Nucleus accumbens (tissue), 56 donors: Measurements from ENCODE around the gene LCN2.
A peak's percentile ranks its signal among the peaks of the same experiment; 100 is the strongest.

Source experiments
- DNase-seq, 56 donors: peaks; one replicate each; lab custom pipeline; 2025; lab: John Stamatoyannopoulos, UW

Gene LCN2

DNA sequence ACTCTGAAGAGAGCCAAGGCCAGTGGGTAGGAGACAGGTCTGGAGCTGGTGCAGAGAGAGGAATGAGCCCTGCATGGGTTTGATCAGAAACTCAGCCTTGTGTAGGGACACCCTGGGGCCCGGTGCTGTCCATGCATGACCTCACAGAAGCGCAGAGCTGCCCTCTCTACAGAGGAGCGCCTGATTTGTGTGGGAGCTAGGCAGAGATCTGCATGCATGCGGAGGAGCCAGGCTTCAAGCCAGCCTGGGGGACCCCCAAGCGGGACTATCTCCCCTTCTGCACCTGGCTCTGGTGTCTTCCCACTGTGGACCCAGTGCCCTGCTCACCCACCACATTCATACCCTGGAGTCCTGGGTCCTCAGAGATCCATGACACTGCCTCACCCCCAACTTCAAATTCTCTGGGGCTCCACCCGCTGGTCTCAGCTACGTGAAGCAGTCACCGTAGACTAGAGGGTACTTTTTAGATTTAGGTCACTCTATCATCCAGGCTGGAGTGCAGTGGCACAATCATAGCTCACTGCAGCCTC is 2.6 kb upstream of the LCN2 start:
- no peak for DNase-seq

DNA sequence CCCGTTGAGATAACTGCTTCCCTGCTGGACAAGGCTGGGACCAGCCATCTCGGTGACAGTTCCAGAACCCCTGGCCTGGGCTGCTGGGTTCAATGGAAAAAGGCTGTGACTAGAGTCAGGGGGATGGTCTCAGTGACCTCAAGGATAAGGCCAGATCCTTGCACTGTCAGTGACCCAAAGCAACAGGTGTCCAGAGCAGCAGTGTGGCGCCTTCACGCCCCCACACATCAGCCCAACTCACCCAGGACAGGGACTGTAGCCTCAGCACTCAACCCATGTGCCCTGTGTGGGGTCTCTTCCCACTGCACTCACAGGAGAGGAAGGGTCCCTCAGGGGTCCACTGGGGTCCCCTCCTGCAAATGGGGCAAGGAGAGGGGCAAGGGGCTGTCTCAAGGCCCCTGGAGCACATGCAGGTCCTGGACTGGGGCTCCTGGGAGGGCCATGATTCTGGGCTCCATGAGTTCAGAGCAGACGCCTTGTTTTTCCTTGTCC is 698 bp upstream of the LCN2 start:
- no peak for DNase-seq

DNA sequence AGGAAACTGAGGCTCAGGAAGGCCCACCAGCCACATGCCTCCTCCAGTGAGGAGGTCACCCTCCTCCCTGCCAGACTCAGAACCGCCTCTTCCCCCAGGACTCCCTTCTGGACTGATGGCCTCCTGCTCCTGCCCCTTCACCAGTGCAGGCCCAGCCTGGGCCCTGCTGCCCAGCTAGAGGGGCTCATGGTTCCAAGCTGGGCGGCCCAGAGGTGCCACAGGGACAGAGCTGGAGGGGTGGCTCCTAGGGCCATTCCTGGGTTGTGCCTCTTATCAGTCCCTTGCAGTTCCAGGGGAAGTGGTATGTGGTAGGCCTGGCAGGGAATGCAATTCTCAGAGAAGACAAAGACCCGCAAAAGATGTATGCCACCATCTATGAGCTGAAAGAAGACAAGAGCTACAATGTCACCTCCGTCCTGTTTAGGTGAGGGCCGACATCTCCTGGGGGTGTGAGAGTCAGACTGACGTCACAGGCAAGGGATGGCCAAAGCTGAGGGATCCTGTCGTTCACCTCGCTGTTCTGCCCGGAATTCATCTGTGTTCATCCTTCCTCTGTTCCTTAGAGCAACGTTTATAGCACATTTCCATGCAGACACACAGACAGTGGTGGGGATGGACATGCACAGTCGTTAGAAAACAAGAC is 819 bp downstream of the LCN2 start:
- DNase-seq: no peak

DNA sequence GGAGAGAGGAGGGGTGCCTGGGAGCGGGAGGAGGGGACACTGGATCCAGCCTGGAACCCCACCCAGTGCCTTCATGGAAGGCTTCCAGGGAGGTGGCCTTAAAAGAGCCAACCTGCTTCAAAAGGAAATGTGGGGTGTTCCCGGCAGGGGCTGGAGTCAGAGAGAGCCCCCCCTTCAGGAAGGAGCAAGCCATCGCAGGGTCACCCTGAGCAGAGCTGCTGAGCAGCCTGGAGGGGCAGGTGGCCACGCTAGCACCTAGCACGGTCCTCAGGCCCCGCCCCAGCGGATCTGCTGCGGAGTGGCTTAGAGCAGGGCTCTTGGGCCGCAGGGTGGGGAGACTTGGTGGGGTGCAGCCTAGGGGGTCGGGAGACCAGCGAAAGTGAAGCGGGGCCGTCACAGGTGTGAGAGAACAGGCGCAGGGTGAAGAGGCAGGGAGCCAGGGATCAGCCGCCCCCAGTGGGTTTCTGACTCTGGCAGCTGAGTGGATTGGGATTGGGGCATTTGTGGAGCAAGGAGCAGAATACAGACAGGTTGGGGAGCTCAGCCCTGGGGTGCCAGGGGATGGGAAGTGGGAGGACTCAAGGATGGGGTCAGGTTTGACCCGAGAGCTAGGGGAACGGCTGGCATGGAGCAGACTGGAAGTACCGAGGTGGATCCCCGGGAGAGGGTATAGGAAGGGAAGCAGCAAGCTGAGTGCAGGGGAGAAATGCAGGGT is 1.5 kb downstream of the LCN2 start:
- DNase-seq: no peak

DNA sequence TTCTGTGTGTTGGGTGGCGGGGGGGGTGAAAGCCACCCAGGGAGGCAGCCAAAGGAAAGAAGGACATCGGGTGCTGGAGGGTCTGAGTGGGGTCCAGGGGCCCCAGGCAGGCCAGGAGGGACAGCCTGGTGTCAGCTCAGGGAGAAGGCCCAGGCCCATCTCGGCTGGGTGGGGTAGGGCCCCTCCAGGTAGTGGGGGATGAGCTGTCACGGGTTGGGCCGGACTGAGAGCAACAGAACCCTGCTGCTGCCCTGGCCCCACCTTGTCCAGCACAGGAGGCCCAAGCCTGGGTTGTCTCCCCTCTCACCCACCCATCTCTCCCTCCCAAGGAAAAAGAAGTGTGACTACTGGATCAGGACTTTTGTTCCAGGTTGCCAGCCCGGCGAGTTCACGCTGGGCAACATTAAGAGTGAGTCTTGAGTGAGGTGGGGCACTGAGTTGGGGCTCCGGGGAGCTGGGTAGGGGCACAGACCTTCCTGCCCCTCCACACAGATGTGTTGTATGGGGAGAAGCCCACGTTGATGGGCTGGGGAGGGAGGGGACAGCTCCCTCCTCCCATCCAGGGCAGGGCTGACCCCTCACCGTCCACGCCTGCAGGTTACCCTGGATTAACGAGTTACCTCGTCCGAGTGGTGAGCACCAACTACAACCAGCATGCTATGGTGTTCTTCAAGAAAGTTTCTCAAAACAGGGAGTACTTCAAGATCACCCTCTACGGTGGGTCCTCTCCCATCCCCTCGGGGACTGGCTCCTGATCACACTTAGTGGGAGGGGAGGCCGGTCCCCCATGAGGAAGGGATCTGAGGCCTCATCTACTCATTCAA is 2.3 kb downstream of the LCN2 start:
- no peak for DNase-seq

DNA sequence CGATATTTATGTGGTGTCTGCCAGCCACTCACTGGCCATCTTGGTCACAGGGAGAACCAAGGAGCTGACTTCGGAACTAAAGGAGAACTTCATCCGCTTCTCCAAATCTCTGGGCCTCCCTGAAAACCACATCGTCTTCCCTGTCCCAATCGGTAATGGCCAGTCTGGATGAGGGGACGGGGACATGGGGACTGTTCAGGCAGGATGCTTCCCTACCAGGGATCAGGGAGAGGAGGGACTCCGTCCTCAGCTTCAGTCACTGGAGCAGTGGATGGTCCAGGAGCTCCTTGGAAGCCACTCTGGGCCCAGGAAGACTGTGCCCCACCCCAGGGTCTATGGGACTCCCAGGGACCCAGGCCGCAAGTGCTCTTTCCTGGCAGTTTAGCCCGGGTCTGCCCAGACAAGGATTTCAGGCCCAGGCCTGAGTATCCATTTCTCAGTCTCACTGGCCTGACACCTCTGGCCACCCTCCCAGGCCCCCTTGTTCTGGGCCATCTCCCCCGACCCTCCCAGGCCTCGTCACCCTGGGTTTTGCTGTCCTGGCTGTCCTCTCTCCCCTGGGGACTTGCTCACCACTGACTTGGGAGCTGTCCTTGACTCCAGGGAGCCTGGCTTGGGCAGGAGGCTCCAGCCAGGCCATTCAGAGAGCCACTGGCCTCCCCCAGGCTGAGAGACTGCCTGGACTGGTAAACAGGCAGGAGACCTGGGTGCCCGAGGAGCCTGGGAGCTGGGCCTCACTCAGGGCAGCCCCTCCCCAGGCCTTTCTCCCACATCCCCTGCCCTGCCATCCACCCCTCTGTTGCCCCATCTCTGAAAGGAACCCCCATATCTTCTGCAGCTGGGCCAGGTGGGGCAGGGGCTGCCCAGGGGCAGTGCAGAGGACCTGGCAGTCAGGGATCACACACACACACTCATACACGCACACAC is 3.1 kb downstream of the LCN2 start:
- no peak for DNase-seq

DNA sequence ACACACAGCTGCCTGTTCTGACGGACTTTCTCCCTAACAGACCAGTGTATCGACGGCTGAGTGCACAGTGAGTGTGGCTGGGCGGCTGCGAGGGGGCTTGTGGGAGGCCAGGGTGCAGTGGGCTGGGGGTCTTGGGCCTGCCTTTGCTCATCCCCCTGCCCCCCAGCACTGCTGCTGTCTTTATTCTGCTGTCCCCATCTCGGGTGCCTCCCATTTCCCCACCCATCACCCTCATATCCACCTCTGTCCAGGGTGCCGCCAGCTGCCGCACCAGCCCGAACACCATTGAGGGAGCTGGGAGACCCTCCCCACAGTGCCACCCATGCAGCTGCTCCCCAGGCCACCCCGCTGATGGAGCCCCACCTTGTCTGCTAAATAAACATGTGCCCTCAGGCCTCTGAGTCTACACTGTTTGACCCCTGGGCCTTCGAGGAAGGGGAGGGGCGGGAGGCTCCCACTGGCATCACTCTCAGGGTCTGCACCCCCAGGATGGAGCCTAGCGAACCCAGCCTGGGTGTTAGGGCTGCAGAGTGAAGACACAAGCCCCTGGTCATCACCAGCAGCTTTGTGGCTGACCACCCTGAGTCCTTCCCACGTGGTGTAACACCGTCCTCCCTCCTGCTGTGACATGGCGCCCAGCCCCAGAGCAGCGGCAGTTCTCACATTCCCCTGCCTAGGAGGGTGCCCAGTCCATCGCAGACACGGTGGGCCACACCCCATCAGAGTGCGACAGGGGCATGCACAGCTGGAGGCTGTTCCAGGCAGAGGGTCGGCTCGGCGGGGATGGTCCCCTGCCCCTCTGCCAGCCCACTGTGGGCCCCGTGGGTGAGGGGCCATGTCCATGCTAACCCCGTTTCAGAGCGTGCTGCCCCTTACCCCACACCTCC is 4.0 kb downstream of the LCN2 start:
- DNase-seq: no peak

DNA sequence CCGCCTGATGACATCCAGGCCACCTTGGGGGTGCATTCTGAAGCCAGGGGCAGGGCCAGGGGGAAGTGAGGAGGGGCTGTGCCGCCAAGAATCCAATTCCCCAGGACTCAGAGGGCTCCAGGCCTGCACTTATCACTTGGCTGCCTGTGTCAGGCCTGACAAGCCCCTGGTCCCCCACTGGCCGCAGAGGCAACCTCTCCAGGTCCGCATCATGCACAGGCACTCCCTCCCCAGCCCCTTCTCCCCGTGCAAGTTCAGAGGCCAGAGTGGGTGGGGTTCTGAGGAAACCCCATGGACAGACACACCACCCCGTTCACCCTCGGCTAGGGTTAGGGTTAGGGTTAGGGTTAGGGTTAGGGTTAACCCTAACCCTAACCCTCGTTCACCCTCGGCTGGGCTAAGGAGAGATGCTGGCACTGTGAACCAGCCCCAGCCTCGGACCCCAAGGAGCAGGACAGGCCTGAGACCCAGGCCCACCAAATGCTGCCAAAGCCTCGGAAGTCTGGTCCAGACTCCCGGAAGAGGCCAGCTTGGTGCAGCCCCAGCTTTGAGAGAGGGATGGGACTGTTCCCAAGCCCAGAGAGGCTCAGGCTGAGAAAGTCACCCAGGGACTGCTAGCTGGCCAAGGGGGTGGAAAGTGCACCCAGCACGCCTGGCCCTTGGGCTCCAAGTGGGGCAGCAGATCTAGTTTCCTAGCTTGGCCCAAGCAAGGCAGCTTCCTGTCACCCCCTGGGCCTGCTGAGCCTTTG is 4.9 kb downstream of the LCN2 start:
- no peak for DNase-seq

DNA sequence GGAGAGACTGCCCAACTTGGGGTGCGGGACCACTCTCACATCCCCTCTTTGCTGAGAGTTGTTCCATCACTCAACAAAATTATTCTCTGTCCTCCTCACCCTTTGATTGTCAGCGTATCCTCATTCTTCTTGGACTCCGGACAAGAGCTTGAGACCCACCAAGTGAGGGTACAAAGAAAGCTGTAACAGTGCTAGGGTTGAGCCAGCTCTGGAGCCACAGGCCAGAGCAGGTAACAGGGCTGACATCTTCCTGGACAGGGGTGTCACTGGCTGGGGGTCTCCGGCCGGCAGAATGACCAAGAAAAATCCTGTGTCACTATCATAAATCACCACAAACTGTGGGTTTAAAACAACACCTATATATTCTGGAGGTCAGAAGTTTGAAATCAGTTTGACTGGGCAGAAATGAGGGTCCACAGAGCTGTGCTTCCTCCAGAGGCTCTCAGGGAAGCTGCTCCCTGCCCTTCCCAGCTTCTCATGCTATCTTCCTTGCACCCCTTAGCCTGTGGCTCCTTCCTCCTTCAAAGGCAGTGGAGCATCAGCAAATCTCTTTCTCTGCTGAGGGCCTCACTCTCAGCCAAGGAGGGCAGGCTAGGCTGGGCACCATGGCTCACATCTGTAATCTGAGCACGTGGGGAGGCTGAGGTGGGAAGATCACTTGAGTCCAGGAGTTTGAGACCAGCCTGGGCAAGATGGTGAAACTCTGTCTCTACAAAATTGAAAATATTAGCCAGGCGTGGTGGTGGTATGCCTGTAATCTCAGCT is 6.7 kb downstream of the LCN2 start:
- no peak for DNase-seq

DNA sequence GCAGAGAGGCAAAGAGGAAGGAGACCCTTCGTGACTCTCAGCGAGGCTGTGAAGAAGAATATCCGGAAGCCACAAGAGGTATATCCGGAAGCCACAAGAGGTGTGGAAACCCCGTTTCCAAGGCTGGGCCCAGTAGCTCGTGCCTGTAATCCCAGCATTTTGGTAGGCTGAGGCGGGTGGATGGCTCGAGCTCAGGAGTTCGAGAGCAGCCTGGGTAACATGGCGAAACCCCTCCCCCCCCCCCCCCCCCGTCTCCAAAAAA is 10.2 kb downstream of the LCN2 start:
- DNase-seq: peak in 1 of 56 donors; percentile 32

DNA sequence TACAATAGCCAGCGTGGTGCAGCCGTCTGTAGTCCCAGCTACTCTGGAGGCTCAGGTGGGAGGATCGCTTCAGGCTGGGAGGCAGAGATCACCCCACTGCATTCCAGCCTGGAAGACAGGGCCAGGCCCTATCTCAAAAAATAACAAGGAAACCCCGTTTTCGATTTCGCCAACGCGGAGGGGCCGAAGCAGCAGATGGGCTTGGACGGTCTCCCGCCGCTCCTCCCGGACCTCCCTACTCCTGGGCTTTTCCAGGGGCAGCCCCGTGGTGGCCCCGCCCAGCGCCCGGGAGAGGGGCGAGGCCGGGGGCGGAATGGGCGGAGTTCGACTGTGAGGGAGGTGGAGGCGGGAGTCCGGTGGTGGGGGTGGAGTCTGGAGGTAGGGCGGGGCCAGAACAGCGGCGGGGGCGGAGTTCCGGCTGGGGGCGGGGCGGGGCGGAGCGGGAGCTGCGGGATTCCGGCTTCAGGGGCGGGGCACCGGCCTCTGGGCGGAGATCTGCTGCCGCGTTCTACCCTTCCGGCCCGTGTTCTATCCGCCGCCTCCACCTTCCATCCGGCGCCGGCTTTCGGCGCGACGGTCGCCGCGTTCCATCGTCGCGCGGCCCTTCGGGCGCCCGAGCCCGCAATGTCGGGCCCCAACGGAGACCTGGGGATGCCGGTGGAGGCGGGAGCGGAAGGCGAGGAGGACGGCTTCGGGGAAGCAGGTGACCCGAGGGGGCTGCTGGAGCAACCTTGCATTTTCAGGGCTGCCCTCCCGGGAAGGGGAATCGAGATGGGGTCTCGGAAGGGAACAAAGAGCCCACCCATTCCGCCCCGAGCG is 10.7 kb downstream of the LCN2 start, which contains the start of gene BBLN:
TSS of gene BBLN (plus strand) at position 482 of the 819 bp plus-strand sequence. CDS start at position 625, 143 bp downstream.
- peak; percentile 29 to 97 (median 90) for DNase-seq

DNA sequence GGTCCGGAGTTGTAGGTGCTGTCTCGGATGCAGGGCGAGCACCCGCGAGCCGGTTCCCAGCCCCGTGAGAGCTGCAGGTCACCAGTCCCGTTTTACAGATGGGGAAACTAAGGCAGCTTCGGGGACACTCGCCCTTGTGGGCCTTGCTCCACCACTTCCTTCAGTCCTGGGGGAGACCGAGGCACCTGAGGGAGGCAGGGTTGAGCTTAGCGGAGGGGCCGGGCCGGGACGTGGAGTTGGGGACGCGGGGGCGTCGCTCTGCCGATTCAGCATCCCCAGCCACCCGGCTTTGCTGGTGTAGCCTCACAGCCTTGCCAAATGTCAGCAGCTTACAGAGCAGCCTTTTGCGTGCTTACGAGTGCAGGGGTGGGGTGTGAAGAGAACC is 11.3 kb downstream of the LCN2 start:
- DNase-seq: peak in 12 of 56 donors; percentile 13 to 53 (median 37)

DNA sequence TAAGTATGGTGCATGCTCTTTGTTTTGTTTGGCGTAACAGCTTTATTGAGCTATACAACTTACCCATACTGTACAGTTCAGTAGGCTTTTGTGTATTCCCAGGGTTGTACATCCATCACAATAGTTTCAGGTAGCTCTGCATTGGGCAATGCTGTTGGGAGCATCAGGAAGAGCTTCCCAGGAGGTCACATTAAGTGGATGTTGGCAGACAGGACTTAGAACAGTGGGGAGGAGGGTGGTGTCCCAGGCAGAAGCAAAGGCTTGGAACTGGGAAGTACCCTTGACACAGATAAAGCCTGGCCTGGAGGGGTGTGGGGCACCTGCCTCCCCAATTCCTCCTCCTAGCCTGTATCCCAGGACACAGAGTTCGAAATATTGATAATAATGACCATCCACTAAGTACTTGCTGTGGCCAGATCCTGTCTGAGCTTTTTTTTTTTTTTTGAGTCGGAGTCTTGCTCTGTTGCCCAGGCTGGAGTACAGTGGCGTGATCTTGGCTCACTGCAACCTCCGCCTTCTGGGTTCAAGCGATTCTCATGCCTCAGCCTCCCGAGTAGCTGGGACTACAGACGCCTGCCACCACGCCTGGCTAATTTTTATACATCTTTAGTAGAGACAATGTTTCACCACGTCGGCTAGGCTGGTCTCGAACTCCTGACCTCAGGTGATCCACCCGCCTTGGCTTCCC is 12.1 kb downstream of the LCN2 start:
- DNase-seq: no peak

DNA sequence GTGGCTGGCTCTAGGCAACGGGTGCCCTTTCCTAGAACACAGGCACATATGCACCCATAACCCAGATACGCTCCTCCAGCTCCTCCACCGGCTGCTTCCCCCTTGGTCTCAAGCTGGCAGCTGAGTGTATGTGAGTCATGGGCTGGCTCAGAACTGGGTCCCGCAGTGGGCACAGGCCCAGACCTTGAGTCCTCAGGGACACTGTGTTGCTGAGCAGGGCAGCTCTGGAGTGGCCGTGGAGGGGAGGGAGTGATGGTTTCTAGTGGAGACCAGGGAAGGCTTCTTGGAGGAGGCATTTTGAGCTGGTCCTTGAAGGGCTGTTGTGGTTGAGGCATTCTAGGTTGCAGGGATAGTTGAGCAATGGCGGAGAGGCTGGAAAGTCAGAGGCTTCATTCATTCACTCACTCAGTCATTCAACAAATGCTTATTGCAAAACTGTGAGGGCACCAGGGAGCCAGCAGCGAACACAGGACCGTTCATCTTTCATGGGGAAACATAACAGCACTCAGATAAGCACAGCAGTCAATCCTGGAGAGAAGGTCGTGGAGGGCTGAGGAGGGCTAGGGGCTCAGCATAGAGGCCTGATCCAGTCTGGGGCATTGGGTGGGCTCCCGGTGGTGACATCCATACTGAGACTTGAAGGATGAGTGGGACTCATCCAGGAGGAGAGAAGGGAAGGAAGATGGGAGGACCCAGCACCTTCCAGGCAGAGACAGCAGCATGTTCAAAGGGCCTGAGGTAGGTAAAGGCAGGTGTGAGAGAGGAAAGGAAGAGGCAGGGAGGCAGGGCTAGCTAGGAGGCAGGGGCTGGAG is 13.2 kb downstream of the LCN2 start:
- peak in 6 of 56 donors; percentile 4 to 71 (median 12) for DNase-seq

DNA sequence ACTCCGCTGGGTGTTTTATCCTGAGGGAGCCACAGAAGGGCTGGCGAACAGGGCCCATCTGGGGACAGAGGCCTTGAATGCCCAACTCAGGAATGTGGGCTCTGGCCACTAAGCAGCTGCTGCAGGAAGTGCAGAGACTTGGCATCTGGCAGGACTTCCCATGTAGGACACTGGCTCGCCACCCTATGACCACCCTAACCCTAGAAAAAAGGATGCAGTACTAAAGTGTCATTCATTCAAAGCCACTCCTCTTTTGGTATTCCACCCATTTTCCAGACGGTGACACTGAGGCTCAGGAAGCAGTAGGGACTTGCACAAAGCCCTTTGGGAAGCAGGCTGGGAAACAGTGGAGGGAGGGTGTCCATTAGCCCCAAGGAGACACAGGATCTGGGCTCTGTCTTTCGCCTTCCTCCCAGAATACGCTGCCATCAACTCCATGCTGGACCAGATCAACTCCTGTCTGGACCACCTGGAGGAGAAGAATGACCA is 13.8 kb downstream of the LCN2 start:
- DNase-seq: no peak
